Measurements from ENCODE around the gene PHTF1.

DNA sequence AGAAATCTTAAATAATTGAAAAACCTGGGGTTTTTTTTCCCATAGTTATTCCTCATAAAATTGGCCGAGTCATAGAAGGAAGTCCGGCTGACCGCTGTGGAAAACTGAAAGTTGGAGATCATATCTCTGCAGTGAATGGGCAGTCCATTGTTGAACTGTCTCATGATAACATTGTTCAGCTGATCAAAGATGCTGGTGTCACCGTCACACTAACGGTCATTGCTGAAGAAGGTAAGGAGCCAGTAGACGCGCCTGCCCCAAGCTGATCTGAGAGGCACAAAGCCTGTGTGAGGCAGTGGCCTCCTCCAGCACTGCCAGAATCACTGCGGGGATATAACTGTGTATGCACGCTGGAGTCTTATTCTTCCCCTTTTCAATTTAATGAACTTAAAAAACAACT lies 100.3 kb downstream of the PHTF1 start:
- TF ChIP-seq, protein P1, sequence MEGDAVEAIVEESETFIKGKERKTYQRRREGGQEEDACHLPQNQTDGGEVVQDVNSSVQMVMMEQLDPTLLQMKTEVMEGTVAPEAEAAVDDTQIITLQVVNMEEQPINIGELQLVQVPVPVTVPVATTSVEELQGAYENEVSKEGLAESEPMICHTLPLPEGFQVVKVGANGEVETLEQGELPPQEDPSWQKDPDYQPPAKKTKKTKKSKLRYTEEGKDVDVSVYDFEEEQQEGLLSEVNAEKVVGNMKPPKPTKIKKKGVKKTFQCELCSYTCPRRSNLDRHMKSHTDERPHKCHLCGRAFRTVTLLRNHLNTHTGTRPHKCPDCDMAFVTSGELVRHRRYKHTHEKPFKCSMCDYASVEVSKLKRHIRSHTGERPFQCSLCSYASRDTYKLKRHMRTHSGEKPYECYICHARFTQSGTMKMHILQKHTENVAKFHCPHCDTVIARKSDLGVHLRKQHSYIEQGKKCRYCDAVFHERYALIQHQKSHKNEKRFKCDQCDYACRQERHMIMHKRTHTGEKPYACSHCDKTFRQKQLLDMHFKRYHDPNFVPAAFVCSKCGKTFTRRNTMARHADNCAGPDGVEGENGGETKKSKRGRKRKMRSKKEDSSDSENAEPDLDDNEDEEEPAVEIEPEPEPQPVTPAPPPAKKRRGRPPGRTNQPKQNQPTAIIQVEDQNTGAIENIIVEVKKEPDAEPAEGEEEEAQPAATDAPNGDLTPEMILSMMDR (IDR thresholded peaks at IDR 0.05; ENCODE audit: low read depth, low read length) = no peak
- no peak for TF ChIP-seq POLR2A (IDR thresholded peaks at IDR 0.05; ENCODE audit: extremely low read depth, insufficient read length)

Data from NB4 (cell line).